ENCODE results near the gene NEAT1. TPM values are rescaled to one million over a fixed set of nuclear protein-coding genes. Genes with fewer than 3 reads are reported as not detected.
A peak's percentile ranks its signal among the peaks of the same experiment; 100 is the strongest.

NEAT1 gene
- total RNA-seq, 1 donor from 2014 or later = 28.7 TPM

DNA sequence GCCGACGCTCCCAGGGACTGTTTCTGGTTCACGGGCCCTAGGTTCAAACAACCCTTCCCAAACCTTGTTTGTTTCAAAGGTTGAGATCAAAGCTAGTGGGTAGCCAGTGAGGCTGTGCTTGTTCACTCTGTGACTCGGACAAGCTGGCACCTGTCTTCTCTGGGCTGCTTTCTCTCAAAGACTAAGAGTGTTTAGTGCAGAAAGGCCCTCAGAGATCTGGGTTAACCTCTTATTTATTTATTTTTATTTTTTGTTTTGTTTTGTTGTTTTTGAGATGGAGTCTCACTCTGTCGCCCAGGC is 63.3 kb downstream of the NEAT1 start:
- H3K27me3 ChIP-seq (ENCODE audit: control insufficient read depth, insufficient read depth, low read length) = no peaks in the 10 kb centered on the region
- no peak overlapping the region for H3K4me3 ChIP-seq (ENCODE audit: low read depth, low read length)
- DNase-seq (ENCODE audit: low read depth) = no peak
- no peaks in the 10 kb centered on the region for H3K36me3 ChIP-seq (ENCODE audit: control insufficient read depth, insufficient read depth, low read length)
- TF ChIP-seq, protein P1, sequence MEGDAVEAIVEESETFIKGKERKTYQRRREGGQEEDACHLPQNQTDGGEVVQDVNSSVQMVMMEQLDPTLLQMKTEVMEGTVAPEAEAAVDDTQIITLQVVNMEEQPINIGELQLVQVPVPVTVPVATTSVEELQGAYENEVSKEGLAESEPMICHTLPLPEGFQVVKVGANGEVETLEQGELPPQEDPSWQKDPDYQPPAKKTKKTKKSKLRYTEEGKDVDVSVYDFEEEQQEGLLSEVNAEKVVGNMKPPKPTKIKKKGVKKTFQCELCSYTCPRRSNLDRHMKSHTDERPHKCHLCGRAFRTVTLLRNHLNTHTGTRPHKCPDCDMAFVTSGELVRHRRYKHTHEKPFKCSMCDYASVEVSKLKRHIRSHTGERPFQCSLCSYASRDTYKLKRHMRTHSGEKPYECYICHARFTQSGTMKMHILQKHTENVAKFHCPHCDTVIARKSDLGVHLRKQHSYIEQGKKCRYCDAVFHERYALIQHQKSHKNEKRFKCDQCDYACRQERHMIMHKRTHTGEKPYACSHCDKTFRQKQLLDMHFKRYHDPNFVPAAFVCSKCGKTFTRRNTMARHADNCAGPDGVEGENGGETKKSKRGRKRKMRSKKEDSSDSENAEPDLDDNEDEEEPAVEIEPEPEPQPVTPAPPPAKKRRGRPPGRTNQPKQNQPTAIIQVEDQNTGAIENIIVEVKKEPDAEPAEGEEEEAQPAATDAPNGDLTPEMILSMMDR (IDR thresholded peaks at IDR 0.05; ENCODE audit: insufficient read depth, low read length, poor library complexity, severe bottlenecking) = no peak

DNA sequence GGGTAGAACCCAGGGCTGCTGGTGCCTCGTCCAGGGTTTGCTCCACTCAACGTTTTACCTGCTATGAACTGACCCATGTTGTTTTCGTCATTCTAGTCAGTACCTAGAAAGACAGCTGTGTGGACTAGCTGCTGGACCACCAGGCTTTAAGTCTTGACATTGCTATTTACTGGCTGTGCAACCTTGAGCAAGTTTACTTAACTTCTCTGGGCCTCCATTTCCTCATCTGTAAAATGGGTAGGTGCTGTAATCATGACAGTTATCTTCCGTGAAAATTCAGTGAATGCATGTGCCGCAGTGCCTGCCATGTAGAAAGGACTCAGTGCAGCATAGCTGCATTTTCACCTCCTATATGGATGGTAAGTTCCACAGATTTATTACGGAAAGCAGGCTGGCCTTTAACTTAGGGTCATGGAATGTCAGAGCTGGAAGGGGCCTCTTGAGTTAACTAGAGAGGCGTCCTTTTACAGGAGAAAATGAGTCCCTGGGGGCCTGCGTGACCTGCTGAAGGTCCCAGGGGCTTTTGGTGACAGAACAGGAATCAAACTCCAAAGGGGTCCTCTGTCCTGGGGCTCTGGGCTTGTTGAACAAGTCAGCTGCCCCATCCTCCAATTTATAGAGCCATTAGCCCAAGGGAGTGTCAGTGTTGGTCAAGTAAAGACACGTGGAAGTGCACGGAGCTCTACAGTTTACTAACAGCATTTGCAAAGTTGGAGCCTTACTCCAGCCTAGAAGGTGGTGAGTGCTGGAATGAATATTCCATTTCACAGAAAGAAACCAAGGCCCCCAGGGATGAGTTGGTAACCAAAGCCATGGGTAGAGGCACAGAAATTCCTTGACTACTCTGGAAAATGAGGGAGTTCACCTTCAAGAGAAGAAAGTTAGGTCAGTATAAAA is 64.2 kb downstream of the NEAT1 start:
- Histone ChIP-seq H3K4me3 (ENCODE audit: low read depth, low read length) (no peak overlapping the region), H3K27me3 (ENCODE audit: control insufficient read depth, insufficient read depth, low read length) (no peaks in the 10 kb centered on the region), H3K36me3 (ENCODE audit: control insufficient read depth, insufficient read depth, low read length) (no peaks in the 10 kb centered on the region)
- TF ChIP-seq, protein P1 (IDR thresholded peaks at IDR 0.05; ENCODE audit: insufficient read depth, low read length, poor library complexity, severe bottlenecking) = no peak
- DNase-seq (ENCODE audit: low read depth) = no peak

DNA sequence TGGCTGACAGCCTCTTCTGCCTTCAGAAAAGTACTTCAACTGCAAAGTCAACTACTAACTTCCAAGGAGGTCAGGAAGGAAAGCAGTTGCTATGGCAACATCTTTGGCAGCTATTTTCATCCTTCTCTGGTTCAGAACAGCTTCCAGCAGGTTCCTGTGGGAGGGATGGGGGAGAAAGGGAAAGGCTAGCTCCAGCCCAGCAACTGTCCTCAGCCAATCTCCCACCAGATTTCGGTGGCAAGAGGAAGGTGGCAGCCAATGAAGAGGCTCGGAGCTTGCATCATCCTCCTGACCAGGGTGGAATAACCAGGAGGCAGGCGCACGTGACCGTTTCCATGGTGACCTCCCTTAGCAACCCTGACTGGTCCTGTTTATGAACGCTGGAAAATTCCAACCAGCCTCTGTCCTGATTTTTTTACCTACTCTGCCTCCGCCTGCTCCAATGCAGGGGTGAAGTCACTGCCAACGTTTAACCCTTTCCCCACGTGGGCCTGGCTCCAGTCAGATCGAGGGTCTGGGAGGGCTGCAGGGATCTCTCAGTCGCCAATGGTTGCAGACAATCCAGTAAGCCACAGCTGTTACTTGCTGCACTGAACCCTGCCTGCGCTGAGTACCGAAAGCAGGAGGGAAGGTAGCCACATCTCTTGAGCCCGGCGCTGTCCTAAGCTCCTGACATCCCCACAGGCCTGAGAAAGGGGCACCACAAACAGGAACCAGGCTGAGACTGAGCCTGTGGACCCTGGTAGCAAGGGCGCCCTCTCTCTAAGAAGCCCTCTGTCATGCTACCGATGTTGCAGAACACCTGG is 65.1 kb downstream of the NEAT1 start:
- Histone ChIP-seq H3K27me3 (ENCODE audit: control insufficient read depth, insufficient read depth, low read length) (no peaks in the 10 kb centered on the region), H3K36me3 (ENCODE audit: control insufficient read depth, insufficient read depth, low read length) (no peaks in the 10 kb centered on the region), H3K4me3 (ENCODE audit: low read depth, low read length) (peak overlapping the region; percentile 3)
- DNase-seq (ENCODE audit: low read depth) = peak; percentile 100
- TF ChIP-seq, protein P1 (IDR thresholded peaks at IDR 0.05; ENCODE audit: insufficient read depth, low read length, poor library complexity, severe bottlenecking) = no peak

DNA sequence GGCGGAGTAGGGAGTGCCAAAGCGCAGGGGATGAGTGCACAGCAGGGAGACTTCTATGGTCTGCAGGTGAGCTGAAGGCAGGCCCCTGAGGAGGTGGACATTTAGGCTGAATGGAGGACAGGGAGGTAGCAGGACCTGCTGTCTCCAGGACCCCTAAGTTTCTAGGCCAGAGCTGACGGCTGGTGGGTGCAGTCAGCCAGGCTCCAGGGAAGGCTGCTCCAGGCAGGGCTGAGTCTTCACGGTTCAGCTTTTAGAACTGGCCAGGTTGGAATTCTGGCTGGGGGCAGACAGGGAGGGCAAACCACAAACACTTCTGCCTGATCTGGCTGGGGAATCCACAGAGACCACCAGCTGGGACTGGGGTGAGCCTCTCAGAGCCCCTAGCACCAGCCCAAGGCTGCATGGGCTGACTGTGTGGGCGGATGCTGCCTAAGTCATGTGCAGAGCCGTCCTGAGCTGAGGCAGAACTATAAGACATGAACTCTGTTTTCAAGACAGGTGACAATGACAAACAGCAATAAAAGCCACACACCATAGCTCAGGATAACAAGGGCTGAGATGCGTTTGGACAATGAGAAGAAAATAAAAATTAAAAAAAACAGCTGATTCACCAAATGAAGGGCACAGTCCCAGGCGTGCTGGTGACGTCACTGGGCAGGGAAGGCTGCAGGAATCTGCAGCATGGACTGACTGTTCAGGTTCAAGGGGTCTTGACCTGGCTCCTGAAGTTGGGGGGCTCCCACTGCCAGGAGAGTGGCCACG is 65.9 kb downstream of the NEAT1 start:
- Histone ChIP-seq H3K27me3 (ENCODE audit: control insufficient read depth, insufficient read depth, low read length) (no peaks in the 10 kb centered on the region), H3K4me3 (ENCODE audit: low read depth, low read length) (no peak overlapping the region), H3K36me3 (ENCODE audit: control insufficient read depth, insufficient read depth, low read length) (no peaks in the 10 kb centered on the region)
- TF ChIP-seq, protein P1 (IDR thresholded peaks at IDR 0.05; ENCODE audit: insufficient read depth, low read length, poor library complexity, severe bottlenecking) = no peak
- no peak for DNase-seq (ENCODE audit: low read depth)

DNA sequence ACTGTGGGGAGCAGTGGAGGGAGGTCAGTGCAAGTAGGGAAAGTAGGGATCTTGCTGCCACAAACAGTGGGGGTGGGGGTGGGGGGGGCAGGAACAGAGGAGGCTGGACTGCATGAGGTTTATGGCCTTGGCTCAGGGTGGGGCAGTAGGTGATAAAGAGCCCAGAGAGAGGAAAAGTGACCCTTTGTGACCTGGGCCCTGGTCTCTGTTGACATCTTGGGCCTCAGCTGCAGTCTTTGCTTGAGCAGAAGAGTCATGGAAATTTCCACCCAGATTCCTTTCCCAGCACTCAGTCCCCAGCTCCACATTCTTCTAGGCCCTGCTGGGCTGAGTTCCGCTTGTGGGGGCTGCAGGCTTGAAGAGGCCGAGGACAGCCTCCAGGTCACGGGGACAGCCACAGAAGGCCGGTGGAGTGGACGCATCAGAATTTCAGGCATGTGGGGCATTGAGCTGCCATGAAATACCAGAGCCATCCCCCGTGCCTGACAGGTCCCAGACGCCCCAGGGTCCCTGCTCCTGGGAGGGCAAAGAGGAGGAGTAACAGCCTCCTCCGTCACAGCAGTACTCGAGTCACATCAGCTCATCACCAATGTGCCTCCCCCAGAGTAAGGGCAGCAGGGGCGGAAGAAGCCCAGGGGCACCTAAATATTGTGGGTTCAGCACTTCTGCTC is 66.6 kb downstream of the NEAT1 start:
- DNase-seq (ENCODE audit: low read depth) = no peak
- Histone ChIP-seq H3K36me3 (ENCODE audit: control insufficient read depth, insufficient read depth, low read length) (no peaks in the 10 kb centered on the region), H3K4me3 (ENCODE audit: low read depth, low read length) (no peak overlapping the region), H3K27me3 (ENCODE audit: control insufficient read depth, insufficient read depth, low read length) (no peaks in the 10 kb centered on the region)
- TF ChIP-seq, protein P1 (IDR thresholded peaks at IDR 0.05; ENCODE audit: insufficient read depth, low read length, poor library complexity, severe bottlenecking) = no peak
